Epithelial cell of proximal tubule (primary cell): Measurements from ENCODE around the gene NEDD9. TPM values are rescaled to one million over a fixed set of nuclear protein-coding genes. Genes with fewer than 3 reads are reported as not detected.

Experiments
- DNase-seq: peaks from one replicate; pipeline ENCODE4 v3.0.0-alpha.2; 2011; ENCODE audit warnings: low read depth
- H3K4me3 ChIP-seq: 2 replicates; pipeline ENCODE4 v1.5.1; 2011; ENCODE audit warnings: low read depth, mild to moderate bottlenecking, low read length
- total RNA-seq: library from RNA; depleted of rRNA; stranded (reverse); fragments of >200 nt; gene quantifications from 2 replicates; pipeline ENCODE4 v1.2.3, GENCODE V29; 2015
- TF ChIP-seq, protein P1 (sequence below): conservative IDR thresholded peaks from 2 replicates; pipeline ENCODE4 v1.5.1; 2012; ENCODE audit warnings: low read depth, mild to moderate bottlenecking, low read length

Gene NEDD9
- total RNA-seq, 1 donor from 2014 or later, result 35.1 TPM

DNA sequence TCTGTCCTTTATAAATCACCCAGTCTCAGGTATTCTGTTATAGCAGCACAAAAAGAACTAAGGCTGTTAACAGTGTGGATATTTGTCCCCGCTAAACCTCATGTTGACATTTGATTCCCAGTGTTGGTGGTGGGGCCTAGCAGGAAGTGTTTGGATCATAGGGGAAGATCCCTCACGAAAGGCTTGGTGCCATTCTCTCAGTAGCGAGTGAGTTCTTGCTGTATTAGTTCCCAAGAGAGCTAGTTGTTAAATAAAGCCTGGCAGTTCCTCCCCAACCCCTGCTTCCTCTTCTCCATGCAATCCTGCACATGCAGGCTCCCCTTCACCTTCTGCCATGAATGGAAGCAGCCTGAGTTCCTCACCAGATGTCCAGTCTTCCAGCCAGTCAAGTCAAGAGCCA, 91.2 kb downstream of the NEDD9 start:
- TF ChIP-seq, protein P1, sequence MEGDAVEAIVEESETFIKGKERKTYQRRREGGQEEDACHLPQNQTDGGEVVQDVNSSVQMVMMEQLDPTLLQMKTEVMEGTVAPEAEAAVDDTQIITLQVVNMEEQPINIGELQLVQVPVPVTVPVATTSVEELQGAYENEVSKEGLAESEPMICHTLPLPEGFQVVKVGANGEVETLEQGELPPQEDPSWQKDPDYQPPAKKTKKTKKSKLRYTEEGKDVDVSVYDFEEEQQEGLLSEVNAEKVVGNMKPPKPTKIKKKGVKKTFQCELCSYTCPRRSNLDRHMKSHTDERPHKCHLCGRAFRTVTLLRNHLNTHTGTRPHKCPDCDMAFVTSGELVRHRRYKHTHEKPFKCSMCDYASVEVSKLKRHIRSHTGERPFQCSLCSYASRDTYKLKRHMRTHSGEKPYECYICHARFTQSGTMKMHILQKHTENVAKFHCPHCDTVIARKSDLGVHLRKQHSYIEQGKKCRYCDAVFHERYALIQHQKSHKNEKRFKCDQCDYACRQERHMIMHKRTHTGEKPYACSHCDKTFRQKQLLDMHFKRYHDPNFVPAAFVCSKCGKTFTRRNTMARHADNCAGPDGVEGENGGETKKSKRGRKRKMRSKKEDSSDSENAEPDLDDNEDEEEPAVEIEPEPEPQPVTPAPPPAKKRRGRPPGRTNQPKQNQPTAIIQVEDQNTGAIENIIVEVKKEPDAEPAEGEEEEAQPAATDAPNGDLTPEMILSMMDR, result no peak
- DNase-seq, result no peak
- H3K4me3 ChIP-seq, result no peak overlapping the region

- TF ChIP-seq, protein P1, result no peak
- no peak overlapping the region for H3K4me3 ChIP-seq
- DNase-seq, result no peak
Observed at GRCh38 chr6:11140056-11140455, 92.4 kb downstream of the NEDD9 start.

DNA sequence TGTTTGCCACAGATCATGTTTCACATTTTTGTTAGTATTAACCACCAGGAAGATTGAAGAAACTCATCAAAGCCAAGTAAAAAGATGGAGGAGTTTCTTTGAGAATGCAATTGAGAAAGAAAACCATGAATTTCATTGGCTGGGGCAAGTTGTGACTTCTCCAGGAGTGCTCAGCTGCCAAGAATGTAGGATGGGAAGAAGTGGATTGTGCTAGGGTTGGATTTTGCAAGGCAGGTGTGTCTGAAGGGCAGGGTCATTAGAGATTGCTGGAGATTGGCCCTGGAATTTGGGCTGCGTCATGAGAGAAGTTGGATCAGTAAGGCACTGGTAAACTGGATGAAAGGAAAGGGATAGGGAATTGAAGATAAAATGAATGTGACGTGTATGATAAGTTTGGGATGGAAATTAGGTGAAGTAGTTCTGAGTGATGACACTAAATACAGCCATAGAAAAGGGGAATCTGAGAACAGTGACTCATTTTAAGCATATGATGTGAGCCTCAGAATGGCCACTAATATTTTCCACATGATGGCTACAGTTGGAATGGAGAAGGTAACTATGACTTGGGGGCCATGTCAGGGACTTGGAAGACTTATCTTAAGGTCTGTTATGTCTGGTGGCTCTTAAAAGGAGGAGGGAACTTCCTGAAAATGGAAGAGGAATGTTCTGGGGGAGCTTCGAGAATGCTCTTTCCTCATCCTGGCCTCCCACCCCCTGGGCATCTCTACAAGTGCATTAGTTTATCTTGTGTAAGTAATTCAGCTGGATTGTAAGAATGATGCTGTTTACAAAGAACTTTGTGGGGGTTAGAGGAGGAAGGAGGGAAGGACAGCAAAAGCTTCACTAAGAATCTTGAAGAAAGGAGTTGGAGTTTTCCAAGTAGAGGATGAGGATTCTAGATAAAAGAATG, 93.2 kb downstream of the NEDD9 start:
- no peak for DNase-seq
- H3K4me3 ChIP-seq, result no peak overlapping the region
- TF ChIP-seq, protein P1, result no peak

DNA sequence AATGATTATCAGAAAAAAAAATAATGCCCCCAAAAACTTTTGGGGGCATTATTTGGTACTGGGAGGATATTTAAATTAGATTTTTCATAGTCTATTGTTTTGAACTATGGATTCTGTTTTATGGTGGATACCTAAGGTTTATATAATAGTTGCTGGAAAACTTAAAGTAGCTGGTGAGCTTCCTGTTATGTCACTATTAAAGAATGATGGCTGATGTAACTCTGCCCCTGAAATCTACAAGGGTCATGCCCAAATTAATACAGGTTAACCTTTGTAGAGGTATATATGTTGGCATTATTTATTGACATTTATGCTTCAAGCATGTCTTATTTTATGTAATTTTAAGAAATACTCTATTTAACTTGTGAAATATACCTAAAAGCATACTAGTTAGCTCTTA, 95.7 kb downstream of the NEDD9 start:
- DNase-seq, result no peak
- no peak overlapping the region for H3K4me3 ChIP-seq
- TF ChIP-seq, protein P1, result no peak

Other genes starting within 250 kb of the NEDD9 start
- gene ELOVL2, start 188.4 kb downstream of the NEDD9 start, total RNA-seq, result 1.3 and 1.4 TPM in 2 replicates
- 8.6 and 15.3 TPM in 2 replicates for gene SMIM13, start 138.8 kb downstream of the NEDD9 start, total RNA-seq
- gene ERVFRD-1, start 120.9 kb downstream of the NEDD9 start, total RNA-seq, result not detected in 2 replicates